ENCODE data around the gene MAD1L1.
"Not testable (repeated sequence)": the region's sequence is repeated elsewhere in the genome, so short reads cannot be mapped to it uniquely, and the experiment has no call there.

Gene MAD1L1

GRCh38 chr7:1861799-1862458 lies 370.8 kb downstream of the MAD1L1 start:
- no peak for DNase-seq (ENCODE audit: low spot score)

GRCh38 chr7:1860881-1861798 lies 371.6 kb downstream of the MAD1L1 start:
- DNase-seq (ENCODE audit: low spot score): not testable (repeated sequence)

GRCh38 chr7:1859266-1860035 lies 373.3 kb downstream of the MAD1L1 start:
- DNase-seq (ENCODE audit: low spot score): no peak

GRCh38 chr7:1858435-1859265 lies 374.1 kb downstream of the MAD1L1 start:
- no peak for DNase-seq (ENCODE audit: low spot score)

- DNase-seq (ENCODE audit: low spot score): no peak
These were observed 375.0 kb downstream of the MAD1L1 start for GRCh38 chr7:1857487-1858421.

- no peak for DNase-seq (ENCODE audit: low spot score)
These were observed 375.8 kb downstream of the MAD1L1 start for GRCh38 chr7:1856888-1857441.

- no peak for DNase-seq (ENCODE audit: low spot score)
These were observed 376.4 kb downstream of the MAD1L1 start for GRCh38 chr7:1856161-1856887.

GRCh38 chr7:1855725-1856160 lies 377.0 kb downstream of the MAD1L1 start:
- DNase-seq (ENCODE audit: low spot score): no peak

GRCh38 chr7:1854866-1855724 lies 377.6 kb downstream of the MAD1L1 start:
- no peak for DNase-seq (ENCODE audit: low spot score)

- no peak for DNase-seq (ENCODE audit: low spot score)
These were observed 378.5 kb downstream of the MAD1L1 start for GRCh38 chr7:1853986-1854865.

- DNase-seq (ENCODE audit: low spot score): no peak
These were observed 379.2 kb downstream of the MAD1L1 start for GRCh38 chr7:1853431-1853985.

- no peak for DNase-seq (ENCODE audit: low spot score)
These were observed 380.0 kb downstream of the MAD1L1 start for GRCh38 chr7:1852517-1853430.

GRCh38 chr7:1851721-1852516 lies 380.8 kb downstream of the MAD1L1 start:
- DNase-seq (ENCODE audit: low spot score): no peak

- DNase-seq (ENCODE audit: low spot score): no peak
These were observed 381.7 kb downstream of the MAD1L1 start for GRCh38 chr7:1850976-1851571.
